Measurements from ENCODE around the gene COL9A1.

The COL9A1 gene

DNA sequence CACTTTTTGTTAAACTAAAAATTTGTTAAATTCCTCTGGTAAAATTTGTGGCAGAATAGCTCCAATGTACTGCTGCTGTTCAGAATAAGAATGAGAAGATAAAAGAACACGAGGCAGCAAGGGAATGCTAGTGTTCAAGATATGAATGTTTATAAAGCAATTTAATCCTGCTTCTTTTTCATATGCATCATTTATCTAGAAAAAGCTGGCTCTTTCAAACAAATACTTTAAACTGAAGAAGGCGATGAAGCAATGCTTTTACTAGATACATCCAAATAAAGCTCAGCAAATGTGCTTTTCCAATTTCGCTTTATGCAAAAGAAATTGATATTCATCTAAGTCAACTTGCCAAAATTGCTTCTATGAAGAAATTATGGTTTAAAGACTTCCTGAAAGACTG is 66.5 kb downstream of the COL9A1 start (continued):
- no peak for TF ChIP-seq CSRNP3 (CRISPR knock-in tag; IDR thresholded peaks at IDR 0.05)
- TF ChIP-seq ZNF8 (CRISPR knock-in tag; IDR thresholded peaks at IDR 0.05) = no peak

GRCh38 chr6:70234561-70235236 is 68.2 kb downstream of the COL9A1 start:
- ATAC-seq = no peak
- TF ChIP-seq ARNTL (CRISPR knock-in tag; IDR thresholded peaks at IDR 0.05; ENCODE audit: borderline replicate concordance, low read depth) (no peak), TOX (CRISPR knock-in tag; IDR thresholded peaks at IDR 0.05; ENCODE audit: borderline replicate concordance) (no peak), BACH2 (CRISPR knock-in tag; IDR thresholded peaks at IDR 0.05; ENCODE audit: borderline replicate concordance) (no peak), CREB5 (CRISPR knock-in tag; IDR thresholded peaks at IDR 0.05; ENCODE audit: low read depth) (no peak), POU6F1 (CRISPR knock-in tag; IDR thresholded peaks at IDR 0.05; ENCODE audit: borderline replicate concordance, low read depth) (no peak), ESRRG (CRISPR knock-in tag; IDR thresholded peaks at IDR 0.05) (no peak), GLIS3 (CRISPR knock-in tag; IDR thresholded peaks at IDR 0.05) (no peak), SNAI2 (CRISPR knock-in tag; IDR thresholded peaks at IDR 0.05) (no peak), ZC3H10 (CRISPR knock-in tag; IDR thresholded peaks at IDR 0.05) (no peak), CSDC2 (CRISPR knock-in tag; IDR thresholded peaks at IDR 0.05) (no peak), CSRNP3 (CRISPR knock-in tag; IDR thresholded peaks at IDR 0.05) (no peak), TCF4 (CRISPR knock-in tag; IDR thresholded peaks at IDR 0.05; ENCODE audit: borderline replicate concordance) (no peak), ZNF565 (CRISPR knock-in tag; conservative IDR thresholded peaks at IDR 0.05; ENCODE audit: low read depth) (no peak)
- TF ChIP-seq, protein P1, sequence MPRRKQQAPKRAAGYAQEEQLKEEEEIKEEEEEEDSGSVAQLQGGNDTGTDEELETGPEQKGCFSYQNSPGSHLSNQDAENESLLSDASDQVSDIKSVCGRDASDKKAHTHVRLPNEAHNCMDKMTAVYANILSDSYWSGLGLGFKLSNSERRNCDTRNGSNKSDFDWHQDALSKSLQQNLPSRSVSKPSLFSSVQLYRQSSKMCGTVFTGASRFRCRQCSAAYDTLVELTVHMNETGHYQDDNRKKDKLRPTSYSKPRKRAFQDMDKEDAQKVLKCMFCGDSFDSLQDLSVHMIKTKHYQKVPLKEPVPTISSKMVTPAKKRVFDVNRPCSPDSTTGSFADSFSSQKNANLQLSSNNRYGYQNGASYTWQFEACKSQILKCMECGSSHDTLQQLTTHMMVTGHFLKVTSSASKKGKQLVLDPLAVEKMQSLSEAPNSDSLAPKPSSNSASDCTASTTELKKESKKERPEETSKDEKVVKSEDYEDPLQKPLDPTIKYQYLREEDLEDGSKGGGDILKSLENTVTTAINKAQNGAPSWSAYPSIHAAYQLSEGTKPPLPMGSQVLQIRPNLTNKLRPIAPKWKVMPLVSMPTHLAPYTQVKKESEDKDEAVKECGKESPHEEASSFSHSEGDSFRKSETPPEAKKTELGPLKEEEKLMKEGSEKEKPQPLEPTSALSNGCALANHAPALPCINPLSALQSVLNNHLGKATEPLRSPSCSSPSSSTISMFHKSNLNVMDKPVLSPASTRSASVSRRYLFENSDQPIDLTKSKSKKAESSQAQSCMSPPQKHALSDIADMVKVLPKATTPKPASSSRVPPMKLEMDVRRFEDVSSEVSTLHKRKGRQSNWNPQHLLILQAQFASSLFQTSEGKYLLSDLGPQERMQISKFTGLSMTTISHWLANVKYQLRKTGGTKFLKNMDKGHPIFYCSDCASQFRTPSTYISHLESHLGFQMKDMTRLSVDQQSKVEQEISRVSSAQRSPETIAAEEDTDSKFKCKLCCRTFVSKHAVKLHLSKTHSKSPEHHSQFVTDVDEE (CRISPR knock-in tag; IDR thresholded peaks at IDR 0.05) = no peak

DNA sequence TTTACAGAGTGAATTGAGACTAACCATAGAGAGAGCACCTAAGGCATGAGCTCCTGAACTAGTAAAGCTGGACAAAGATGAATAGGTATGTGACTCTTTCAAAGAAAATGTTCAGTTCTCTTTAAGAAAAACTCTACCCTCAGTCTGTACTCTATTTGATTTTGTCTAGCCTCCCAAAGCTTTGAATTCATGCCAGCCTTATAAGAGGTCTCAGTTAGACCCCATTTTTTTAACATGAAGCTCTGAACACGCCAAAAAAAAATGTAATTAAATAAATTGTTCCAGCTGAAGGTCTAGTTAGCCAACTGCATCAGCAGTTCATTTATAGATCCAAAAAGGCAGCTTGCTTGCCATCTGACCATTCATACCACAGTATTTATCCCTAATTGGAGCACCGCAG is 71.6 kb downstream of the COL9A1 start:
- no peak for ATAC-seq
- TF ChIP-seq ISL1 (CRISPR knock-in tag; IDR thresholded peaks at IDR 0.05) (no peak), PATZ1 (CRISPR knock-in tag; IDR thresholded peaks at IDR 0.05; ENCODE audit: borderline replicate concordance) (no peak), RARB (CRISPR knock-in tag; IDR thresholded peaks at IDR 0.05) (no peak), ARNTL (CRISPR knock-in tag; IDR thresholded peaks at IDR 0.05; ENCODE audit: borderline replicate concordance, low read depth) (no peak)
- TF ChIP-seq, protein P1 (CRISPR knock-in tag; IDR thresholded peaks at IDR 0.05) = no peak
